HepG2 (cell line): ENCODE data around the gene PLA2G12B.

Source experiments
- ATRX ChIP-seq: sonication (generic); formaldehyde crosslinking; IDR thresholded peaks from 2 replicates; pipeline ENCODE4 v1.4.0; 2020; ENCODE audit warnings: missing genetic modification reagents, borderline replicate concordance
- BCL6 ChIP-seq: IDR thresholded peaks from 2 replicates; pipeline ENCODE4 v1.6.1; 2016; ENCODE audit warnings: missing genetic modification reagents, missing compliant biosample characterization
- GABPA ChIP-seq, 2 experiments: IDR thresholded peaks; 2 replicates each; pipeline ENCODE4 v1.6.1; 2011 to 2016; ENCODE audit warnings: low read depth in 2 of 2, low read length in 1 of 2, missing biosample characterization in 1 of 2, missing genetic modification characterization in 1 of 2
- POLR2A ChIP-seq, 2 experiments: IDR thresholded peaks; 2 replicates each; pipeline ENCODE4 v1.6.1; 2011; ENCODE audit warnings: low read depth in 2 of 2, low read length in 2 of 2, mild to moderate bottlenecking in 1 of 2, moderate library complexity in 1 of 2; ENCODE audit not compliant: insufficient read depth in 1 of 2
- RFX5 ChIP-seq: IDR thresholded peaks from 2 replicates; pipeline ENCODE4 v1.6.1; 2011; ENCODE audit warnings: low read depth, low read length, improper control_type of control experiment
- ZBTB7A ChIP-seq: sonication (generic); formaldehyde crosslinking; IDR thresholded peaks from 2 replicates; pipeline ENCODE4 v1.8.0; 2022; ENCODE audit warnings: mild to moderate bottlenecking, missing genetic modification reagents
- ZNF383 ChIP-seq: sonication (generic); formaldehyde crosslinking; IDR thresholded peaks from 2 replicates; pipeline ENCODE4 v1.4.0; 2020; ENCODE audit warnings: missing genetic modification reagents, mild to moderate bottlenecking, borderline replicate concordance
- TF ChIP-seq, protein P1 (sequence below): sonication (generic); formaldehyde crosslinking; IDR thresholded peaks from 2 replicates; pipeline ENCODE4 v1.5.0; 2020; ENCODE audit warnings: mild to moderate bottlenecking, missing genetic modification reagents, moderate library complexity

DNA sequence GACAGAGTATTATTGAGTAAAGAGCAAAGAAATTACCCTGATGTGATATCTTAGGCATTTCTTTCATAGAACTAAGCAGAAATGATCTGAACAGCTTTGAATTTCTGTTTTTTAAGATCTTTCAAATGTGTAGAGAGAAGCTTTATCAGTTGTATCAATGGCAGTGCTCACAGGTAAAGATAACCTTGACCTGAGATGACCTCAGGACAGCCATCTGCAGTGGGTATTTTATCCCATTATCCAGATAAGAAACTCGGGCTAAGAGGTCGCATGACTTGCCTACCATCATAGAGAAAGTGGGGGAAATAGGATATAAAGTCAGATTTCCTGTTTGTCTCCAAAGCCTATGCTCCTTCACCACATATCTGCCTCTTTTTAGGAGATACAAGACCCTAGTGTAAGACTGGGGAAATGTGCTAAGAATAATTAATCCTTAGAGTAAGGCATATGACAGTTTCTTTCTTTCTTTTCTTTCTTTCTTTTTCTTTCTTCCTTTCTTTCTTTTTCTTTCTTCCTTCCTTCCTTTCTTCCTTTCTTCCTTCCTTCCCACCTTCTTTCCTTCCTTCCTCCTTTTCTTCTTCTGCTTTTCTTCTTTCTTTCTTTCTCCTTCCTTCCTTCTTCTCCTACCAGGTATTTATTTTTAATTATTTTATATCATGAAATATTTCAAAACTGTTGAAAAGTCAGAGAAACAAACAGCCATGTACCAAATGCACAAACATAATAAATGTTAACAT is 10.9 kb downstream of the PLA2G12B start:
- TF ChIP-seq, protein P1, sequence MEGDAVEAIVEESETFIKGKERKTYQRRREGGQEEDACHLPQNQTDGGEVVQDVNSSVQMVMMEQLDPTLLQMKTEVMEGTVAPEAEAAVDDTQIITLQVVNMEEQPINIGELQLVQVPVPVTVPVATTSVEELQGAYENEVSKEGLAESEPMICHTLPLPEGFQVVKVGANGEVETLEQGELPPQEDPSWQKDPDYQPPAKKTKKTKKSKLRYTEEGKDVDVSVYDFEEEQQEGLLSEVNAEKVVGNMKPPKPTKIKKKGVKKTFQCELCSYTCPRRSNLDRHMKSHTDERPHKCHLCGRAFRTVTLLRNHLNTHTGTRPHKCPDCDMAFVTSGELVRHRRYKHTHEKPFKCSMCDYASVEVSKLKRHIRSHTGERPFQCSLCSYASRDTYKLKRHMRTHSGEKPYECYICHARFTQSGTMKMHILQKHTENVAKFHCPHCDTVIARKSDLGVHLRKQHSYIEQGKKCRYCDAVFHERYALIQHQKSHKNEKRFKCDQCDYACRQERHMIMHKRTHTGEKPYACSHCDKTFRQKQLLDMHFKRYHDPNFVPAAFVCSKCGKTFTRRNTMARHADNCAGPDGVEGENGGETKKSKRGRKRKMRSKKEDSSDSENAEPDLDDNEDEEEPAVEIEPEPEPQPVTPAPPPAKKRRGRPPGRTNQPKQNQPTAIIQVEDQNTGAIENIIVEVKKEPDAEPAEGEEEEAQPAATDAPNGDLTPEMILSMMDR (CRISPR knock-in tag) = no peak
- TF ChIP-seq POLR2A (IDR thresholded peaks at IDR 0.05; ENCODE audit: insufficient read depth in 1 of 2, low read depth in 2 of 2, low read length in 2 of 2) (no peak), ZBTB7A (CRISPR knock-in tag) (no peak), ZNF383 (CRISPR knock-in tag) (no peak), GABPA (IDR thresholded peaks at IDR 0.05; ENCODE audit: low read depth, low read length) (no peak), GABPA (CRISPR knock-in tag; IDR thresholded peaks at IDR 0.05; ENCODE audit: low read depth) (no peak), BCL6 (CRISPR knock-in tag) (no peak), RFX5 (no peak), ATRX (CRISPR knock-in tag) (no peak)
